ENCODE data around the gene GSTM3.
"Not testable (repeated sequence)": the region's sequence is repeated elsewhere in the genome, so short reads cannot be mapped to it uniquely, and the experiment has no call there.

Gene GSTM3

DNA sequence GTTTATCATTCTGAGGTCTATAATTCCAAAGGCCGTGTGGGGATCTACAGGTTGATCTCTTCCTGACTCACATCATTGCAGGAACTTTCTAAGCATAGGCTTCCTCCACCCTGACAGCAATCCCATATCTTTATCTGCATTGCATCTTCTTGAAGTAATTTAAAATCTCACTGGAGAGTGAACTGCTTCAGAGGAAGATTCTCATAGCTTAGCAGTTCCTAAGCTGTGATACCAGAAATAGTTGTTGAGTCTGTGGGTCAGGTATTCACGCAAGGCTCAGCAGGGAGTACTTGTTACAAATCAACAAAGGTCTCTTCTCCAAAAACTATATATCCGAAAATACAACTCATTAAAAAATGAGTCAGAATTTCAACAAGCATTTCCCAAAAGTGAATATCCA, 45.7 kb downstream of the GSTM3 start:
- not testable (repeated sequence) for DNase-seq (ENCODE audit: low spot score)

DNA sequence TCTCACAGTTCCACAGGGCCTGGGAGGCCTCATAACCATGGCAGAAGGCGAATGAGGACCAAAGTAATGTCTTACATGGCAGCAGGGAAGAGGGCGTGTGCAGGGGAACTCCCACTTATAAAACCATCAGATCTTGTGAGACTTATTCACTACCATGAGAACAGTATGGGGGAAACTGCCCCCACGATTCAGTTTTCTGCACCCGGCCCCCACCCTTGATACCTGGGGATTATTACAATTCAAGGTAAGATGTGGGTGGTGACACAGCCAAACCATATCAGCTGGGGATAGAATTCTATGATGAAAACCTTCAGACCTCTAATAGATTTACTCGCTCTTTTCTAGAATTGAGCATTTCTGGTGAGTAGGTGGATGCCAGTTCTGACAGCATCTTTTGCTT, 46.4 kb downstream of the GSTM3 start:
- DNase-seq (ENCODE audit: low spot score): not testable (repeated sequence)

DNA sequence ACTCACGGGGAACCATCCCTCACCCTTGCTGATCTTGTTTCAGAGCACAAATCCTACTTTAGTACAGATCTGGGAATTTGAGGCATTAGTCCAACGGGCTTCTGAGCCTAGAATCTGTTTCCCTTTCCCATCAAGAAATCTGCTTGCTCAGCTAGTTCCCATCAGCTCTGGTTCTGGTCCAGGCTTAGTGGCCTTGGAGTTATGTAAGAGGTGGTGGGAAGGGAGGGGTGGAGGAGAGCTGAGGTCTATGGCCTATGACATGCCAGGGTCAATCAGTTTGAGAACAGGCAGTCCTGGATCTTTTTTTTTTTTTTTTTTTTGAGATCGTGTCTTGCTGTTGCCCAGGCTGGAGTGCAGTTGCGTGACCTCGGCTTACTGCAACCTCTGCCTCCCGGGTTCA, 49.1 kb downstream of the GSTM3 start:
- DNase-seq (ENCODE audit: low spot score): no peak

- no peak for DNase-seq (ENCODE audit: low spot score)
Measured at GRCh38 chr1:109689844-109690405, 50.9 kb downstream of the GSTM3 start.

GRCh38 chr1:109687641-109688499, 53.0 kb downstream of the GSTM3 start, which contains the start of gene GSTM1:
Gene GSTM1 (plus strand): TSS chr1:109687817. CDS start chr1:109687874, 57 bp downstream.
- no peak for DNase-seq (ENCODE audit: low spot score)

DNA sequence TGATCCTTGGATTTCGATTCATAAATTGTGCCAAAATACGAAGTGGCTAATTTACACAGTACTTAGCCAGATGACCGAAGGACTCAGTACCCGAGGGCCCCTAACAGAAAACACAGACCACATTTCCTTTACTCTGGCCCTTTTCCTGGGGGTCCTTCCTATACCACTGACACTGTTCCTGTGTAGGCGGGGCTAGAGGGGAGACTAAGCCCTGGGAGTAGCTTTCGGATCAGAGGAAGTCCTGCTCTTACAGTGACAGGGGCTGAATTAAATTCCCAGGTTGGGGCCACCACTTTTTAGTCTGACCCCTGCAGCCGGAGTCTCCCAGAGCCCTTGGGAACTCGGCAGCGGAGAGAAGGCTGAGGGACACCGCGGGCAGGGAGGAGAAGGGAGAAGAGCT, 53.7 kb downstream of the GSTM3 start:
- not testable (repeated sequence) for DNase-seq (ENCODE audit: low spot score)

GRCh38 chr1:109685890-109686289, 54.9 kb downstream of the GSTM3 start:
- not testable (repeated sequence) for DNase-seq (ENCODE audit: low spot score)

- DNase-seq (ENCODE audit: low spot score): not testable (repeated sequence)
Measured at GRCh38 chr1:109685399-109685798, 55.4 kb downstream of the GSTM3 start.

DNA sequence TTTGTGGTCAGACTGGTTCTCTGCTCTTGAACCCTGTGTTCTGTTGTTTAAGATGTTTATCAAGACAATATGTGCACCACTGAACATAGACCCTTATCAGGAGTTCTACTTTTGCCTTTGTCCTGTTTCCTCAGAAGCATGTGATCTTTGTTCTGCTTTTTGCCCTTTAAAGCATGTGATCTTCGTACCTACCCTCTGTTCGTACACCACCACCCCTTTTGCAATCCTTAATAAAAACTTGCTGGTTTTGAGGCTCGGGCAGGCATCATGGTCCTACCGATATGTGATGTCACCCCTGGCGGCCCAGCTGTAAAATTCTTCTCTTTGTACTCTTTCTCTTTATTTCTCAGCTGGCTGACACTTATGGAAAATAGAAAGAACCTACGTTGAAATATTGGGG, 56.1 kb downstream of the GSTM3 start:
- DNase-seq (ENCODE audit: low spot score): not testable (repeated sequence)

All from CD4-positive, alpha-beta T cell treated with Interleukin-15 for 4 hours (primary cell).